Stimulated activated CD8-positive, alpha-beta memory T cell treated with anti-CD3 and anti-CD28 coated beads, Interleukin-7, amount 100 ng/mL, for 48 hours (primary cell): ENCODE data around the gene ERGIC1.
A peak's percentile ranks its signal among the peaks of the same experiment; 100 is the strongest.
"Not testable (repeated sequence)": the region's sequence is repeated elsewhere in the genome, so short reads cannot be mapped to it uniquely, and the experiment has no call there.

Source experiments
- DNase-seq, 2 donors: peaks; one replicate each; pipeline ENCODE4 v3.0.0-alpha.2; 2020; ENCODE audit warnings: low read depth in 1 of 2; ENCODE audit errors: extremely low read depth in 1 of 2

ERGIC1 gene, protein sequence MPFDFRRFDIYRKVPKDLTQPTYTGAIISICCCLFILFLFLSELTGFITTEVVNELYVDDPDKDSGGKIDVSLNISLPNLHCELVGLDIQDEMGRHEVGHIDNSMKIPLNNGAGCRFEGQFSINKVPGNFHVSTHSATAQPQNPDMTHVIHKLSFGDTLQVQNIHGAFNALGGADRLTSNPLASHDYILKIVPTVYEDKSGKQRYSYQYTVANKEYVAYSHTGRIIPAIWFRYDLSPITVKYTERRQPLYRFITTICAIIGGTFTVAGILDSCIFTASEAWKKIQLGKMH

DNA sequence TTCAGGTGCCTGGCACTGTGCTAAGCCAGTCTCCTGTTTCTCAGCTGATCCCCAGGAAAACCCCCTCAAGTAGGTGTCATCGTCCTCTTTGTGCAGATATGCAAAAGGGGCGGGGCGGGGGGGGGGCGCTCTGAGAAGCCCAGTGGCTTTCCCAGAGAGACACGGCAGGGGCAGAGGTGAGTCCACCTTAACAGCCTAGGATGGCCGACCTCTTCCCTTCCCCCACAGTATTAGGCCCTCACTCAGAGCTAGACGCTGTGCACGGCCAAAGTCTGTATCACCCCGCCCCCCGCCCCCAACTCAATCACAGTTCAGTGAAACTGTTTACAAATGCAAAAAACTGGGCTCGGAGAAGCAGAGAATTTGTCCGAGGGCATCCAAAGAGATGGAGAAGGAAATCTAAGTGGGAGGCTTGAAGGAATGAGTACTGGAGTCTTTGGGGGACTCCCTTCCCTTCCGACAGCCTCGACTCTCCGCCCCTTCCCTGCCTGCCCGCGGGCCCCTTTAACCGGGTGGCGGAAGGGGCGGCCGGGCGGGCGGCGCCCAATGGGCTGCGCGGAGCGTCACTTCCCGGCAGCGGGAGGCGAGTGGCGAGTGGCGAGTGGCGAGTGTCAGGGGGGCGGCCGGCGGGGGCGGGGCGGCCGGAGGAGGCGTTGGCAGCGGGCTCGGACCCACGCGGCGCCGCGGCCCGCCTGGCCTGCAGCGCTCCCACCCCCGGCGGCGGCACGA is at the start of gene ERGIC1:
TSS of gene ERGIC1 (plus strand) at position 566 of the 729 bp plus-strand sequence. CDS start at position 729, 163 bp downstream.
- DNase-seq: peak; percentile 58 to 63

DNA sequence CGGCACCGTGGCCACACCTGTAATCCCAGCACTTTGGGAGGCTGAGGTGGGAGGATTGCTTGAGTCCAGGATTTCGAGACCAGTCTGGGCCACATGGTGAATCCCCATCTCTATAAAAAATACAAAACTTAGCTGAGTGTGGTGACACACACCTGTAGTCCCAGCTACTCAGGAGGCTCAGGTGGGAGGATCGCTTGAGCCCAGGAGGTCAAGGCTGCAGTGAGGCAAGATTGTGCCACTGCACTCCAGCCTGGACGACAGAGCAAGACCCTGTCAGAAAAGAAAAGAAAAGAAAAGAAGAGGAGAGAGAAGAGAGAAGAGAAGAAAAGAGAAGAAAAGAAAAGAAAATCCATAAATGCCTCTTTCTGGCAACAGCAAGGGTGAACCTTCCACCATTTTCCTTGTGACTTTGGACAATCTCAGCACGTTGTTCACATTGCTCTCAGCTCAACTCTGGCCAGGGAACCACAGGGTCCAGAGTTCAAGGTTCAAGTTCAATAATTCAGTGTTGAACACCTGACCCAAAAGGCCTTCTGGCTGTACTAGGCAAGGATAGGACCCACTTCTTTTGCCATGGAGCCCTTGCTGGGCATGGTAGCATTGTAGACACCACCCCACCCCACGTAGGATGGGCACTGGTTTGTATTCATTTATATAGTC is 48.5 kb upstream of the ERGIC1 start:
- DNase-seq: no peak

DNA sequence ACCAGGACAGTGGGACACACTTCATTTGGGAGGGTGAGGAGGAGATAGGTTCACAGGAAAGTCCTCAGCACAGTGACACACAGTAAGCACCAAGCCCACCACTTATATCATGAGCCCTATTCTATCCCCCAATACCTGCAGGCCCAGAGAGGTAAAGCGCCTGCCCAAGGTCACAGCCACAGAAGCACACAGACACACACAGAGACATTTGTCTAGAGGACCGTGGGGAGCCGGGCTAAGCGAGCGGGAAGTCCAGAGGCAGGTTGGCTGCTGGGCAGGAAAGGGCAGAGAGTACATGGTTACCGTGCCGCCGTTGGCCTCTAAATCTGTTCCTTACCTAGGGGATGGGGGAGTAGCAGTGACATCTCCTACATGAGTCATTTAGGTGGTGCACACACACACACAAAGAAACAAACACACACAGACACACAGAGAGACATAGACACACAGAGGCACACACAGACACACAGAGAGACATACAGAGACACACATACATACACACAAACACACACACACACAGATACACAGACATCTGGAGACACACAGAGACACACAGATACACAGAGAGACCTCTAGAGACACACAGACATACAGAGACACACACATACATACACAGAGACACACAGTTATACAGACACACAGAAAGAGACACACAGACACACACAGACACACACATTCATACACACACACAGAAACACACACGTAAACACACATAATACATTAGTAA is 47.2 kb upstream of the ERGIC1 start:
- DNase-seq: no peak

DNA sequence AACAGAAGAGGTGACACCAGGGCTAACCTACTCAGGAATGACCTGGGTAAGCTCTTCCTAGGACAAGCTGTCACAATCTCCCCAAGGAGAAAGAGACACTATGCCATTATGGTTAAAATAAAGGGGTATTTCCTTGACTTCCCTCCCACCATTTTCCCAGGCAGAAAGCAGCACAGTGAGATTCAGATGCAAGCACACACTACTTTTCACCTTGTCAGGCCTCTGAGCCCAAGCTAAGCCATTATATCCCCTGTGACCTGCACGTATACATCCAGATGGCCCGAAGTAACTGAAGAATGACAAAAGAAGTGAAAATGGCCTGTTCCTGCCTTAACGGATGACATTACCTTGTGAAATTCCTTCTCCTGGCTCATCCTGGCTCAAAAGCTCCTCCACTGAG is 46.5 kb upstream of the ERGIC1 start:
- DNase-seq: not testable (repeated sequence)

DNA sequence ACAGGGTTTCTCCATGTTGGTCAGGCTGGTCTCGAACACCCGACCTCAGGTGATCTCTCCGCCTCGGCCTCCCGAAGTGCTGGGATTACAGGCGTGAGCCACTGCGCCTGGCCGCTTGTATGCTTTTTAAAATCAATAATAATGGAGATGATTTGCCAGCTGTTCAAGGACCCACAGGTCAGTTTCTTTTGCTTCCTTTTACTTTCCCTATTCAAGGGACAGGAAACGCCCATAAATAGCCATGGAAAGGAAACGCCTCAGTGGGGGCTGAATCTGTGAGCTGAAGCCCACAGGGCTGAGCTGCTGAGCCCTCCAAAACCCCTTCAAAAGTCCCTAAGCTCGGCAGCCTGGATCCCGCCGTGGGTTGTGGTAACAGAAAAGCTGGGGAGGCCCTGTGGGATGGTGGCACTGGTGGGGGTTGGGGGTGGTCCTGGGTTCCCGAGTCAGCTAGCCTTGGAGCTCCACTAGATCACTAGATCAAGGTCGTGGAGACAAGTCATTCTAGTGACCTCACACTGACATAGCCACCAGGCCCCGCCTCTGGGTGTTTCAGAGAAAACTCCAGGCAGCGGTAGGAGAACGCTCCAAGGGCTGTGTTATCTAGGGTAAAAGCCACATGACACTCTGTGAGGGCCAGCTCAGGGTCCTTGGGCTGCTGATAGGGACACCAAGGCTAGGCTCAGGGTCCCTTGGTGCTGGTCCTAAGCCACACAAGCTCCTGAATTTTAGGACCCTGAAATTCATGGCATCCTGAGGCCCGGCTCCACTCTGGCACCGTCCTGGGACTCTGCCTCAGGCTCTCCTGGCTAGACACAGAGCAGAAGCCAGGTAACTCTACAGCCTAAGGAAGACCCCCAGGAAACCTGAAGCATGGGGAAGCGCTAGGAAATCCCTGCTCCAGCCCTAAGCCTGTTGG is 45.0 kb upstream of the ERGIC1 start:
- no peak for DNase-seq

DNA sequence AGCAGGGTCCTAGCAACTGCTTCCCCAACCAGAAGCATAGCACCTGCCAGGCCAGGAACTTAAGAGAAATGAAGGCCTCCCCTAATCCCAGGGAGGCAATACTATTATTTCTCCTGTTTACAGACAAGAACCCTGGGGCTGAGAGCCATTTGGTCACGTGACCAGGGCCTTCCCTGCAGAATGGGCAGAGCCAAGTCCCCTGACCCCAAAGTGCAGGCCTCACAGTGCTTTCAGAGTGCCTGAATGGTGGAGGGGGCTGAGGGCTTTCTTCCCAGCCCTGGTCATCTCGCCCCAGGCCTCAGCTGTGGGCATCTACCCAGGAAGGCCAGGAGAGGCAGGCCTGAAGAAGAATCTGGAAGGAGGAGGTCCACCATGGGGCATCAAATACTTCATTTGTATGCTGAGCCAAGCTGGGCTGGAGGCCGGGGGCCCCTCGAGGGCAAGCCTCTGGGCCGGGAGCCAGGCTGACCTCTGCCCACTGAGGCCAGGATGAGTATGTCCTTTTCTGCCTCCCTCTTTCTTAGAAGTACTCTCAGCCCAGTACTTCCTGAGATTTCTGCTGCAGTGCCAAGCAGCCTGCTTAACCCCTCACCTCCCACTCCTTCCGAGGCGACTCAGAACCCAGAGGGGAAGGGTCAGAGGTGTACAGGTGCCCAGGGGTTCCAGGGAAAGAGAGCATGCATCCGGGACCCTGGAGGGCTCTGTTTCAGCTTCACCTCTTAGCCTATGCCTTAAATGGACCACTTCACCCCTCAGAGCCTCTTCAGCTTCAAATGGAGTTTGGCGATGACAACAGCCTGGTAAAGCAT is 44.2 kb upstream of the ERGIC1 start:
- no peak for DNase-seq

DNA sequence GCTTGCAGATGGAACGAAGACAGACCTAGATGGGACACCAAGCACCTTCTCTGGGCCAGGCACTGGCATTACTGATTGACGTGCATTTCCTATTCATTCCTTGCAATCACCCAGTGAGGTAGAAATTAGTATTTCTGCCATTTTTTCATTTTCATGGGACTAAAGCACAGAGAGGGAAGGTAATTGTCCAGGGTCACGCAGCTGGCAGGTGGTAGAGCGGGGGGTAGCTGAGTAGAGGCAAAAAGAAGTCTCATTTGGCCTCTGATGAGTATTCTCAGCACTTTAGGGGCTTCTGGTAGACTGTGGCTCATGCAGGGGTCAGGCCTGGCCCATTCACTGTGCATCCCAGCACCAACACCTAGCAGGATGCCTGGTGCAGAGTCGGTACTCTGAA is 43.6 kb upstream of the ERGIC1 start:
- DNase-seq: no peak

DNA sequence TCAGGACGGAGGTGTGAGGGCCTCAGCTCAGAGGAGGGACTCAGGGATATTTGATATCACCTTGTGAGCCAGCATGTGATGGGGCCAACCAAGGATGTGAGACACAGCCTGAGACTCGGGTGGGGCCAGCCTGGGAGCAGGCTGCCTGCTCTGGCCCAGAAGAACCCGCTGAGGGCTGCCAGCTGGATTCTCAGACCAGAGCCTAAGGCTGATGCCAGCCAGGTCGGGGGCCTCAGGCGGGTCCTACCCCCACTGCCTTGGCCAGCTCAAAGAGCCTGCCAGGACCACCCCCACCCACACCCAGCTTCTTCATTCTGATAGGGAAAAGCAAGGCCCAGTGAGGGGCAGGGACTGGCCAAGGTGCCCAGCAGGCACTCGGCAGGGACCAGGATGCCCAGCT is 42.8 kb upstream of the ERGIC1 start:
- no peak for DNase-seq

DNA sequence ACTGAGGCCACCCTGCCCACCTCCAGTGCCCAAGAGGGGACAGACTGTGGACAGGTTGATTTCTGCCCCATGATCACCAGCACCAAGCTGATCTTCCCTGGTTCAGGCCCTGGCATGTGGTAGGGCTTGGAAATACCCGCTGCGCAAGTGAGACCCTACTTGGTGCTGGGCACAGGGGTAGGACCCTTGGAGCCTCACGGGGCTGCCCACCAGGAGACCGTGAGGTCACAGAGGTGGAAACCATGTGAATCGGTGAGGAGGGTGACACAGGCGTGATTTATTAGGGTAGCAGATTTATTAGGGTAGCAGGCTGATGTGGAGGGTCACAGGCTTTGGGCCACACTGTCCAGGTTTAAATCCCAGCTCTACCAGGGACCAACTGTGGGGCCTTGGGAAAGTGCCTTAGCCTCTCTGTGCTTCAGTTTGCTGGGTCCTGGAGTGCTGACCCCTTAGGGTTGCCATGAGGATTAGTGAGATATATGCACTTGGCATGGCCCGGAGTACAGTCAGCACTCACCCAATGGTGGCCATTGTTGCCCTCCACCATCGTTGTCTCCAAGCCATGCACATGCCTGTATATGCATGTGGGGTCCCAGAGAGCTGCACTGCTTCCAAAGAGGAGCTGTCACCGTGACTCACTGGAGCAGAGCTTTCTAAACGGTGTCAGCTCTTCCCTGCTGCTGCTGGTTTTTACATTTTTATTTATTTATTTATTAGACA is 42.2 kb upstream of the ERGIC1 start:
- DNase-seq: no peak

DNA sequence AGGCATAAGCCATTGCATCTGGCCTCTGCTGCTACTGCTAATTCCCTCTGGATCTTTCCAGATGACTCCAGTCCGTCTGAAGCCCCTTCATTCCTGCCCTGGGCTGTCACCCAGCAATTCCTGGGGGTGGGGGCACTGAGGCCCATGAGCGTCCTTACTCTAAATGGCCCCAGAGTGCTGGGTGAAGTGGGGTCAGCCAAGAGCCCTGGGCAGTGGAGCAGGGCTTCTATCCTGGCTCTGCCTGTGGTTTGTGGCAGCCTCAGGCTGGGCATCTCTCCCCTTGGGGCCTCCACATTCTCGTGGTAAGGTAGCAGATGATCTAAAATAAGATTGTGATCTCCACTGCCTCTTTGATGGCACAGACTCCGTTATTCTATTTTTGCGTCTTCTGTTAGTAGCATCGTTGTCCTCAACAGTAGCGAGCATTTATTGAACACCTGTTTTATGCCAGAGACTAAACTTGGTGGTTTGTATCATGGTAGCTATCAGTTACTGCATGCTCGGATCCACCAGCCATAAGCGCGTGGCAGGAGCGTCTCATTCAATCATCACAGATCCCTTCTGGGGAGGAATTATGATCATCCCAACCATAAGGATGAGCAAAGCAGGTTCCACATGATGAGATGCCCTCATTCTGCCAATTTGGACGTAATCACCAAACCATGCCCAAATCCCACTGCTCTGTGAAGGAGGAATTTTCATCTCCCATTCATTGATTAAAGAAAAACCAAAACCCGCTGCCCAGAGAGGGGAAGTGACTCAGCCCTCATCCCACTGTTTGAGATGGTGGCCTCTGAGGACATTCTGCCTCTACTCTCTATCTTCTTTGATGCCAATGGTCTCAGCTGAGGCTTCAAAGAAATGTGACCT is 41.1 kb upstream of the ERGIC1 start:
- no peak for DNase-seq

DNA sequence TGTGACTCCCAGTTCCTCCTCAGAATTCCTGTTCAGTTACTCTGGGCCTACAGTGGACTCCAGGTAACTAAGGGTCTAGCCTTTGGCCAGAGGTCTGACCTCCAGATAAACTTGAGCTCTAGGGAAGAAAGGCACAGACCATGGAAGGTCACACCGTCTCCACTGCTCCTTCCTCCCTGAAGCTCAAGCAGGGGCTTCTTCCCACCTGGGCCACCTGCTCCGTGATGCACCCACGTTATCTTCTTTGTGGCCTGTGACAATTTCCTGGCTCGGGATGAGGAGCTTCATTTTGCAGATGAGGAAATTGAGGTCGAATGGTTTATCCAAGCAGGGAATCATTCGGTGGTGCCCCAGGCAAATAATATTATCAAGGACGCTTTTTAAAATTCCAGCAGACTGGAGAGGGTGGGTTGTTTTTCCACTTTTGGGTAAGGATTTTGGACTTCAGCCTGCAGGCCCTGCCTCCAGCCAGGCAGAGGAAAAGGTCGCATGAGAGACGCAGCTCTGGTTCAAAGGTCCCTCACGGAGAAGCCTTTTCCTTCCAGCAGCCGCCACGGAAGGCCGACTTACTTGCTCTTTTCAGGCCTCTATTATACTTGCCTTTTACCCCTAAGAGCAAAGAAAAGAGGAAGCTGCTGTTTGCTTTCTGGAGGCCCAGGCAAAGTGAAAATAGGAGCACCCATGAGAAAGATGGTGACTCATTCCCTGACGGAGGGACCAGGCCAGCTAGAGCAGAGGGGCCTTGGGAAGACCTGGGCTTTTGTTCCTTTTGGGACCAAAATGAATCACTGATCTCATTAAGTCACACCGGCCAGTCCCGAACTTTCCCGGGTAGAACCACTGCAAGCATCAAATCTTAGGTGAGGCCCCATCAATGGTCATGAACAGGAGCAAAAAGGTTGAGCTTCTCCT is 40.2 kb upstream of the ERGIC1 start:
- DNase-seq: no peak

DNA sequence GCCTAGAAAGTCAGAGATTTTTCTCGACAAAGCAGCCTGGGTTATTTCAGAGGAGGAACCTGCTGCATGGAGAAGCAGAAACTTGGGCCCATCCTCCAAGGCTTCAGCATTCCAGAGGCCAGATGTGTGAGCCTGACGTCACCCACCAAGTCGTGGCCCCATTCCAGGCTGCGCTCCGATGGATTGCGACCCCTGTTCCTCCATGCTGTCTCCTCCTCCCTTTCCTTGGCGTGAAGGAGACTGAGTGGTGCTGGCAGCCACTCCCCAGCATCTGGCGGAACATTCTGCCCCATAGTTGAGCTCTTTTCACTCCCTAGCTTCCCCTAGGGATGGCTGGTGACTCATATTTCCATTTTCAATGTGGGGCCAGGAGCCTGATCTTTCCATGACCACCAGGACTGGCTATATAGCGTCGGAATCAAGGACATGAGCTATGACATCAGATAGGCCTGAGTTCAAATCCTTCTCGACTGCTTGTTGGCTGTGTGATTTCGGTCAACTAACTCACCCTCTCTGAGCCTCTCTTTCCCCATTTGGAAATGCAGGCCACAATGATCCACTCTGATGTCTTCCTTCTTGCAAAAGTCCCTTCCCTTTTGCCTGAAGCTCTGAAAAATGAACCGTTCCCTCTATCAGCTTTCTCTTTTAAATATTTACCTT is 38.6 kb upstream of the ERGIC1 start:
- no peak for DNase-seq

DNA sequence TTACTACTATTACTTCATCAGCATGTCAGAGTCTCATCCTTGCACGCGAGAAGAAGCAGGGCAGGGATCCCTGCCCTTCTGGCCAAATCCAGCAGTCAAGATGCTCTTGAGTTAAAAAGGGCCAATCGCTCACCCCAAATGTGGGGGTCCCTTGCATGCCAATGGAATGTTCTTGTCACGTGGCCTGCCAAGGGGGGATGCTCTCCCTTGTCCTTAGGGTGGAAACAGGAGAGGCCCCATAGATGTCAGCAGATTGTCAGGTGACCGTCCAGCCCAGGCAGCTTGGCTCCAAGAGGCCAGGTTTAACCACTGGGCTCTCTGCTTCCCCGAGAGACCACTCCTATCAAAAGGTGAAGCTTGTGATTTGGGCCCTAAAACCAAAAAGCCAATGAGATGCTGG is 37.7 kb upstream of the ERGIC1 start:
- no peak for DNase-seq

DNA sequence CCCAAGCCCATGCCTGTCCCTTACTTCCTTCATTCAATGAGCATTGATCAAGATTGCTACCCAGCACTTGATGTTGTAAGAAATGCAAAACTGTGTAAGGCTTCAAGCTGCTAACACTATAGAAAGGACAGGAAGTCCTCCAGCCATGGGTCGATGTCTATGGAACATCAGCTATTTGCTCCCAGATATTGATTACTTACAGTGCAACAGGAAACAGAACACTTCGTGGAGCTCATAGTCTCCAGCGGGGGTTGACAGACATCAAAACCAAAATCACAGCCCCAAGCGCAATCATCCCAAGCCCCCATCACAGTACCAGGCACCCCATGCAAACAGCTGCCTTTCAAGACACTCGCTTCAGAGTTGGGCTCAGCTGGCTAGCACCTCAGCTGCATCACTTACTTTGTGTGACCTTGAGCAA is 36.3 kb upstream of the ERGIC1 start:
- no peak for DNase-seq

DNA sequence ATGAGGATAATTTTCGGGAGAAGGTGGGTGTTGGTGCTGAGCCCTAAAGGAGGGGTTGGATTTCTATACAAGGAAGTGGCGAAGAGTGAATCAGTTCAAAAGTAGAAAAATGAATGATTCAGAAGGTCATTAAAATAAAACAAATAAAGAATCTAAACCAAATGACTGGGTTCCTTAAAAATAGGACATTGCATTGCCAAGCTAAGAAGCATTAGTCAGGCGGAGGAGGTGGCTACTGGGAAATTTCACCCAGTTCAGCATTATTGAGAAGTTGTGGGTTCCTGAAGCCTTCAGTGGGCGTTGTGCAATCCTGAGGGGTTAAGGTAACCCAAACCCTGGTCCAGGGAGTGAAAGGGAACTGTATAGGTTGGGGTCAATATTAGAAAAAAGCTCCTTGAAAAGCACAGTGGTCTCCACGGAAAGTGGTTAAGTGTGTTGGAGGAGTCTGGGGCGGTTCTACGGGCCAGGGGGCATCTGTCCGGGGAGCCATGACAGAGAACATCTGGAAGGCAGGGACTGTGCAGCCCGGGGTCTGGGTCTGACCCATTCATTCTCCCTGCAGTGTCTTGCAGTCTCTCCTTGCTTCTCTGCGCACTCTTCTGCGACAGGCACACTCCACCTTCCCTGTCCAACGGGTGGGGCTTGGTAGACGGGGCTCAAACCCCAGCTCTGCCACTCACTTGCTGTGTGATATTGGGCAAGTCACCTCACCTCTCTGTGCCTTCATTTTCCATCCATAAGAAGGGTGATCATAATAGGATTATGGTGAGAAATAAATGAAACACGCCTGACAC is 35.4 kb upstream of the ERGIC1 start:
- no peak for DNase-seq

DNA sequence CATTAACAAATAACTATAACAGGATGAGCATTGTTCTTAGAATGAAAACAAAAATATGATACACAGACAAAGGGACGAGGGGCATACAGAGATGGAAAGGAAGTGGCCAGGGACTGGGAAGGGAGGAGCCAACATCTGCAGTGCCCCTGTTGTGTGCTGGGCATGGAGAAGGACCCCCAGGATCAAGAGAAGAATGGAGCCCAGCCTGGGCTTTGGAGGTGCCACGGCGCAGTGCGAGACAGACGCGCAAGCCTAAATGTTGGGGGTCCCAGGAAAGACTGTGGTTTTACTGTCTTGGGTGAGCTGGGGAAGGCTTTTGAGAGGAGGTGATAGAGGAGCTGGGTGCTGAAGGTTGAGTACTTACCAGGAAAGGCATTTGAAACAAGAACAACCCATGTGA is 34.6 kb upstream of the ERGIC1 start:
- DNase-seq: no peak
